ENCODE measurements around the gene FLT4.

FLT4 gene

DNA sequence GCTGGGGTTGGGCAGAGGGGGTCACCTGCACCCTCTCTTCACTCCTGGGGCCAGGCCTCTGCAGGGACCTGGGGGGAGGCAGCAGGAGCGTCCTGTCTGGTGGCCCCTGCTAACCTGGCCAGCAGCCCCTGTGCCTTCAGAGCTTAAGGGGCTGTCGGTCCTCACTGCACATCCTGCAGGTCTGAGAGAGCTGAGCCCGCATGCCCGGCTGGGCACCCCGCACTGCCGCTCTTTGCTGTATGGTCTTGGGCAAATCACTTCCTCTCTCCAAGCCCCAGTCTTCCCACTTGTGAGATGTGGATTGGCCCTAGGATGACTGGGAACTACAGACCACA is 7.9 kb downstream of the FLT4 start:
- DNase-seq = no peak

GRCh38 chr5:180640861-180641565 is 8.4 kb downstream of the FLT4 start:
- no peak for DNase-seq

- no peak for DNase-seq
These were observed 8.9 kb downstream of the FLT4 start for GRCh38 chr5:180640611-180640860.

DNA sequence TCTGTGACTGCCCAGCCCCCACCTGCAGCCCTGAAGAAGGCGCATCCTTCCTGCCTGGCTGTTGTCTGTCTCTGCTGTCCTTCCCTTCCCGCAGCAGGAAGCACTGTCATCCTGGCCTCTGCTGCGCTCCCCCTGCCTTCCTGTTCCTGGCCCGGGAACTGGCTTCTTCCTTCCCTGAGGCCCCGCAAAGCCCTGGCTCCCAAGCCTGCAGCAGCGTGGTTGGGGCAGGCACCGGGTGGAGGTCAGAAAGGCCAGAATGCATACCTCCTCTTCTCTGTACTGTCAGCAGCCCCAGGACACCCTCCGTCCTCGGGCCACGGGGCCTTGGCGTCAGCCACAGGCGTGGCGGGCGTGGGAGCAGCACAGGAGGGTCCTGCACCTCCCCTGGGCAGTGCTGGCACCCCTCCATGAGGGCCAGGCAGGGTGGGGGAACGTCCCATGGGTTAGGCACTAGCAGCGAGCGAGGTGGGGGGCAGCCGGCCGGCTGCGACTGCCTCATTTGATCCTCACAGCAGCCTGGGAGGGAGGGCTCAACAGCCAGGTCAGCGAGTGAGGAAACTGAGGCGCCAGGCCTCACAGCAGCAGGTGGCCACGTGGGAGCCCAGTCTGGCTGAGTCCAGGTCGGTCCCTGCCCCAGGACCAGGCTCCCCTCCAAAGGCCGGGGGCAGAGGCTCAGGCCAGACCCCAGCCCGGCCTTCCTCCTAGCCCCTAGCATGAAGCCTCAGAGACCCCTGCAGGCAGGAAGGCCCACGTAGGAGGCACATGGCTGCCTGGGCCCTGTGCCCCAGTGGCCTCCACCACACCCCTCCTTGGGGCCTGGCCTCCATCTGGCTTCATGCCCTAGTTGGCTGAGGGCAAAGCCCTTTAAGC is 9.4 kb downstream of the FLT4 start:
- DNase-seq = no peak

- DNase-seq = no peak
These were observed 10.1 kb downstream of the FLT4 start for GRCh38 chr5:180639287-180639686.

GRCh38 chr5:180637962-180638680 is 11.3 kb downstream of the FLT4 start:
- DNase-seq = no peak

DNA sequence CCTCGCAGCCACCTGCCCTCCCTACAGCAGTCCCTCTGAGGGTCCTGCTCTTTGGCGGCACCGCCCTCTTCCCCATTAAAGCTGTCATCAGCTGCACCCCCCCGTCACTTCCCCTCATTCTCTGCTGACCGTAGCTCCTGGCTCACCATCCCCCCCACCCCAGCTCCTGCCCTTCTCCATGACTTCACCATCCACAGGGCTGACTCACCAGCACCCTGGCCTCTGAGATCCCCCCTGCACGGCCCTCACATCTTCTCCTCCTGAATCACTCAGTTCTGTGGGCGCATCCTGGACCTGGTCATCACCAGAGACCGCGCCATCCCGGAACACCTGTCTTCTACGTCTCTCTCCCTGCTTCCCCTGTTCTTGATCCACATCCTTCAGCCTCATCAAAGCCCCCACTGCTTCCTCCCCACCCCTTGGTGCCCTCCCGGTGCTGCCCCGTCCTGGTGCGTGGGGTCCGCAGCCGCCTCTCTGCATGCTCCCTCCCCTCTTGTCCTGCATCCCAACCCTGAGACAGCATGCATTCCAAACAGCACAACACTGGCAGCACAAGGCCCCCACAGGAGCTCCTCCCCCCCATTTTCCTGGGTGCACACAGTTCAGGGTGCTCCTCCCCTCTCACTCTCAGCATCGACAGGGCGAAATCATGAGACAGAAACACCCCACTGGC is 12.9 kb downstream of the FLT4 start:
- DNase-seq = no peak

DNA sequence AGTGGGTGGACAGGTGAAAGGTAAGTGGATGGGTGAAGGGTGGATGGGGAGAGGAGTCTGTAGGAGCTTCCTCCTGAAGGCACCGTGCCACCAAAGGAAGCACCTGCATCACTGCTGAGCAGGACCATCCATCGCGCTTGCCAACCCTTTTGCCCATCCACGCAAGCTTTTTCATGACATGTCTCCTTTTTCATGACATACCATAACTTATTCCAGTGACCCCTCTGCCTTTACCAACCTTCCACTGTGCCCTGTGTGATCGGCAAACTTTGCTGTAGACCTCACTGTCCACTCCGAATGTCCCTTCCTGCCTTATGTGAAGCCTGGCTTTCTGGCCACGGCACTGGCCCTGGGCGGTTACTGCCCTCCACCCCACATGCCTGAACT is 13.4 kb downstream of the FLT4 start:
- DNase-seq = no peak

GRCh38 chr5:180633283-180634177 is 15.9 kb downstream of the FLT4 start:
- DNase-seq = no peak

GRCh38 chr5:180632768-180633167 is 16.6 kb downstream of the FLT4 start:
- DNase-seq = no peak

DNA sequence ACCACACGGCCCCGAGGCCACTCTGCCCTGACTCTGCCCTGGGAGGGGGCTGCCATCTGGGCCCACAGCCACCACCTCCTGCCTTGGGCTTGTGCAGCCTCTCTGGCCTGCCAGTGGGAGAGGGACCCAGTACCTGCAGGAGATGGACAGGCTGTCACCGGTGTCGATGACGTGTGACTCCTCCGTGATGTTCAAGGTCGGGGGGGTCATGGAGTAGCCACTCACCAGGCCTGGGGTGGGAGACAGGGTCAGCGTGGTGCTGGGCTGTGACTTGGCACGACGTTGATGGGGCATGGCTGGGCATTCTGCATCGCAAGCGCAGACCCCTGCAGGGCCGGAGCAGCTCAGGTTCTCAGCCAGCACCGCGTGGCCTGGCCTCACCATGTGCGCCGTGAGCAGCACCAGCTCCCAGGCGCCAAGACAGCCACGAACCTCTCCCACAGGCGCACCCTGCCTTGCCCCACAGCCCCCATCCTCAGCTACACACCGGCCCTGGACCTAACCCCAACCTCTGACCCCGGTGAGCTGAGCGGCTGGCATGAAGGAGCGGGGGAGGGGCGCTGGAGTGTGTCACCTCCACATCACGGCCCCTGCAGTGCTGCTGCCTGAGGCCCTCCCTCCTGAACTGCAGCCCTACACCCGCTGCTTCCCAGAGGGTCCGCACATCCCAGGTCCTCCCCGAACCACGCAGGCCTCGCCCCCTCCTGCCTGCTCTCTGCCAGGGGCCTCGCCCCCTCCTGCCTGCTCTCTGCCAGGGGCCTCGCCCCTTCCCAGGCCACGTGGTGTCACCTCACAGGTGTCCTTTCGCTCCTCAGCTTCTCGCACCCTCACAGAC is 17.6 kb downstream of the FLT4 start:
- no peak for DNase-seq

GRCh38 chr5:180630426-180630825 is 19.0 kb downstream of the FLT4 start:
- DNase-seq = no peak

DNA sequence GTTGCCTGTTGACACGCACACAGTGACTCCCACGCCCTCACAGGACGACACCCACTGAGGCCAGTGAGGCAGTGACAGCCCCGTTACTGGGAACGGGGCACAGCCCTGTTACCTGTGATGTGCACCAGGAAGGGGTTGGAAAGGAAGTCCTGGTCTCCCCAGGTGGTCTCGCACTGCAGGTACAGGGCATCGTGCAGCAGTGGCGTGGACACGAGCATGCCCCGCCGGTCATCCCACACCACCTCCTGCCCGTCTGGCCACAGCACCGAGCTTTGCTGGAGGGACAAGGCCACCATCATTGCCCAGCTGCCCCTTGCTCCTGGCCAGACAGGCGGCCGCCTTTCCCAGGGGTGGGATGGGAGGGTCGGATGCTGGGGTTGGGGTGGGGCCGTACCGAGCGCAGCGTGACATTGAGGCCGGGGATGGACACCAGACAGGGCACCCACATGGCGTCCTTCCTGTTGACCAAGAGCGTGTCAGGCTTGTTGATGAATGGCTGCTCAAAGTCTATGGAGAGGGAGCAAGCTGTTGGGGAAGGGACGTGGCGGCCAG is 19.5 kb downstream of the FLT4 start:
- no peak for DNase-seq

- DNase-seq = no peak
These were observed 20.3 kb downstream of the FLT4 start for GRCh38 chr5:180628827-180629750.

- no peak for DNase-seq
These were observed 21.2 kb downstream of the FLT4 start for GRCh38 chr5:180628211-180628610.

- no peak for DNase-seq
These were observed 21.8 kb downstream of the FLT4 start for GRCh38 chr5:180627386-180628120.

DNA sequence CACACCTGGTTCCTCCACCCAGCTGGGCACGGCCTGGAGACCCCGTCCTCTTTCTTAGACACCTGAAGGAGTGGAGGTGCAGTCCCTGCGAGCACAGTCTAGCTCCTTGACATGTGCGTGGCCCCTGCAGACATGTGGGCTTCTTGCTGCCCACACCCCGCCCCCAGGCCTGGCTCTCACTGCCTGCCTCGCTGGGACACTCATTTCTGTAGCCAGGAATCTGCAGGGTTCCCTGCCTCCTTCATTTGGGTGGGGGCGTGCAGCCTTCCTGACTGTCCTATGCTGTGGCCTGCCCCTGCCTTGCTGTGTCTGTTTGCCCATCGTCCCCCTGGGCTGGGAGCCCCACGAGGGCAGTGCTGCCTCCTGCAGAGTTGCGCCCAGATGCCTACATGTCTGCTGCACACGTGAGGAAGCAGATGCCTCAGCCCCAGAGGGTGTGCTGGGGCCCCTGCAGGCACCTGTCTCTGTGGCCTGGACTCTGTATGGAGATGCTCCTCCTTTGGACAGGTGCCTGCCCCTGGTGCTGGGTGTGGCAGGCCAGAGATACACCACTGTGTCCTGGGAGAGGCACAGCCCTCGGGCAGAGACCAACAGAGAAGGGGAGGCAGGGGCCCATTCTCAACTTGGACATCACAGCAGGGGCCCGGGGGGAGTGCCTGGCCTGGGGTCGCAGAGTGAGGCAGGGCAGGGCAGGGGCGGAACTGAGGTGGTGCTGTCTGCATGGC is 22.6 kb downstream of the FLT4 start:
- no peak for DNase-seq

- DNase-seq = no peak
These were observed 23.4 kb downstream of the FLT4 start for GRCh38 chr5:180625791-180626660.

Measured in activated naive CD4-positive, alpha-beta T cell (primary cell).